HepG2 (cell line): ENCODE measurements around the gene ARHGAP9. TPM values are rescaled to one million over a fixed set of nuclear protein-coding genes. Genes with fewer than 3 reads are reported as not detected.

Source experiments
- ATAC-seq: fragments of 200-7000 bp; cut with Tn5 transposase; 3 replicates; pipeline ENCODE4 v1.9.1; 2020; ENCODE audit warnings: mild to moderate bottlenecking, moderate library complexity
- BruUV-seq: library from RNA; stranded (reverse); fragments of 400-500 nt; replicated peaks from 2 replicates; lab custom pipeline; 2021; lab: Mats Ljungman, UMichigan
- CTCF ChIA-PET: fragments of 300-600 bp; formaldehyde crosslinking; extraction: SDS; loops from one replicate; lab custom pipeline; 2021; ENCODE audit warnings: low total read pairs, inconsistent platforms, low intra/inter-chr PET ratio; lab: Yijun Ruan, JAX
- POLR2A ChIA-PET: fragments of 350-600 bp; sonication (Branson Sonifier 250); formaldehyde crosslinking; loops from one replicate; lab custom pipeline; 2020; ENCODE audit warnings: antibody characterized with exemption, inconsistent platforms; lab: Yijun Ruan, JAX
- DNase-seq: peaks from one replicate; pipeline ENCODE4 v3.0.0-alpha.2; 2015; ENCODE audit warnings: low spot score
- FAIRE-seq: peaks from 3 replicates; lab custom pipeline; 2011; peaks lifted over from hg19 to GRCh38; lab: Jason Lieb, UNC
- H2AFZ ChIP-seq: one replicate; pipeline ENCODE4 v1.6.1; 2011; ENCODE audit warnings: low read length, inconsistent platforms
- H3K27ac ChIP-seq: fragments of 300-600 bp; 3 replicates; pipeline ENCODE4 v1.8.0; 2011; ENCODE audit warnings: mixed run types, mild to moderate bottlenecking, mixed read lengths, low read length, inconsistent platforms; ENCODE audit not compliant: insufficient read depth; ENCODE audit errors: extremely low read length
- H3K27me3 ChIP-seq, 2 experiments: fragments of 200-600 bp in 1 of 2; 2 replicates in 1 of 2; 3 replicates in 1 of 2; pipeline versions ENCODE4 v1.6.0 to v1.8.0; 2011; ENCODE audit warnings: low read length in 2 of 2, mild to moderate bottlenecking in 2 of 2, moderate library complexity in 2 of 2, inconsistent platforms in 1 of 2; ENCODE audit not compliant: insufficient read depth in 2 of 2, control insufficient read depth in 1 of 2
- H3K36me3 ChIP-seq, 2 experiments: fragments of 200-600 bp in 1 of 2; replicated peaks in 1 of 2; 2 replicates in 1 of 2; 3 replicates in 1 of 2; pipeline versions ENCODE4 v1.5.1 to v1.8.0; 2011; ENCODE audit warnings: low read length in 2 of 2, inconsistent platforms in 1 of 2; ENCODE audit not compliant: insufficient read depth in 2 of 2, control insufficient read depth in 1 of 2
- H3K4me1 ChIP-seq: 2 replicates; pipeline ENCODE4 v1.5.1; 2012; ENCODE audit warnings: low read length, inconsistent platforms; ENCODE audit not compliant: insufficient read depth
- H3K4me2 ChIP-seq: 2 replicates; pipeline ENCODE4 v1.6.0; 2011; ENCODE audit warnings: low read depth, low read length, inconsistent platforms
- H3K4me3 ChIP-seq, 3 experiments: fragments of 200-600 bp in 1 of 3; sonication (generic), shearing (Covaris generic) in 1 of 3; replicated peaks in 1 of 3; 2 replicates each; pipeline ENCODE4 v1.5.1; 2011 to 2016; ENCODE audit warnings: low read length in 3 of 3, inconsistent platforms in 2 of 3, low read depth in 2 of 3, mild to moderate bottlenecking in 2 of 3, control low read depth in 1 of 3, mixed read lengths in 1 of 3; ENCODE audit not compliant: insufficient read depth in 1 of 3
- H3K79me2 ChIP-seq: one replicate; pipeline ENCODE4 v1.6.1; 2011; ENCODE audit warnings: low read length, inconsistent platforms; ENCODE audit not compliant: insufficient read depth
- H3K9ac ChIP-seq: 2 replicates; pipeline ENCODE4 v1.6.0; 2011; ENCODE audit warnings: mild to moderate bottlenecking, low read depth, low read length, inconsistent platforms; ENCODE audit not compliant: insufficient read depth
- H3K9me3 ChIP-seq: 2 replicates; pipeline ENCODE4 v1.5.1; 2012; ENCODE audit warnings: mild to moderate bottlenecking, low read length
- H4K20me1 ChIP-seq: 2 replicates; pipeline ENCODE4 v1.6.0; 2011; ENCODE audit warnings: inconsistent platforms, mild to moderate bottlenecking, low read length, moderate library complexity; ENCODE audit not compliant: insufficient read depth
- PCBP2 ChIP-seq: fragments of 200-400 bp; formaldehyde crosslinking; optimal IDR thresholded peaks from 2 replicates; pipeline ENCODE3; 2018; ENCODE audit warnings: low read length, low read depth; ENCODE audit not compliant: poor library complexity, severe bottlenecking
- SRY ChIP-seq: sonication (generic); formaldehyde crosslinking; IDR thresholded peaks from 2 replicates; pipeline ENCODE4 v1.8.0; 2022; ENCODE audit warnings: mild to moderate bottlenecking, missing genetic modification reagents
- TRIM24 ChIP-seq: sonication (generic); formaldehyde crosslinking; IDR thresholded peaks from 2 replicates; pipeline ENCODE4 v1.8.0; 2022; ENCODE audit warnings: mild to moderate bottlenecking, missing genetic modification reagents
- ZNF850 ChIP-seq: sonication (generic); formaldehyde crosslinking; conservative IDR thresholded peaks from 2 replicates; pipeline ENCODE4 v1.9.0; 2021; ENCODE audit warnings: mild to moderate bottlenecking, missing genetic modification reagents
- WGBS: methylation state at CpG from one replicate; pipeline ENCODE4 v1.1.6; 2017; ENCODE audit warnings: low lambda C conversion rate; 5-methylcytosine and 5-hydroxymethylcytosine counted together
- in situ Hi-C: cut with HindIII; loops from 2 replicates; pipeline ENCODE4 v1.10.0; 2017; ENCODE audit warnings: low pct_unique_long_range_greater_than_20kb; ENCODE audit not compliant: extremely low pct_ligation_motif_present
- intact Hi-C: fragments of 100-400 bp; cut with micrococcal nuclease; formaldehyde crosslinking; loops from one replicate; pipeline ENCODE4 v1.10.0; 2022; ENCODE audit not compliant: unreplicated experiment
- polyA plus RNA-seq, 8 experiments: library from polyadenylated mRNA; depleted of rRNA in 3 of 8; stranded (reverse) in 7 of 8; unstranded in 1 of 8; fragments of >200 nt; fragmentation: Illumina TruSeq in 4 of 8; extraction: Trizol in 4 of 8; gene quantifications; 2 replicates each; pipeline versions ENCODE4 v1.2.1 to v1.2.3, GENCODE V29; 2011 to 2016; ENCODE audit warnings: low read depth in 4 of 8, missing spikeins in 1 of 8, mixed read lengths in 1 of 8; ENCODE audit not compliant: insufficient read depth in 1 of 8
- total RNA-seq, 5 experiments: library from RNA; depleted of rRNA; stranded (reverse); fragments of >200 nt; fragmentation: Illumina TruSeq; extraction: Trizol; gene quantifications; 2 replicates each; pipeline ENCODE4 v1.2.3, GENCODE V29; 2016; ENCODE audit warnings: low read depth in 1 of 5
- TF ChIP-seq, protein P1 (sequence below): sonication (generic); formaldehyde crosslinking; IDR thresholded peaks from 2 replicates; pipeline ENCODE4 v1.4.0; 2020; ENCODE audit warnings: mild to moderate bottlenecking, missing genetic modification reagents
- TF ChIP-seq, protein P2 (sequence below): sonication (generic); formaldehyde crosslinking; IDR thresholded peaks from 2 replicates; pipeline ENCODE4 v1.5.0; 2020; ENCODE audit warnings: mild to moderate bottlenecking, missing genetic modification reagents, borderline replicate concordance
- TF ChIP-seq, protein P3 (sequence below): sonication (generic); formaldehyde crosslinking; IDR thresholded peaks from 2 replicates; pipeline ENCODE4 v1.8.0; 2022; ENCODE audit warnings: mild to moderate bottlenecking, missing genetic modification reagents

The ARHGAP9 gene
- total and polyA plus RNA-seq, 2 of the 13 experiments (the other 11 are each of a cell fraction or from before 2014, with no cell fraction given), result 0.18 to 1.2 TPM

DNA sequence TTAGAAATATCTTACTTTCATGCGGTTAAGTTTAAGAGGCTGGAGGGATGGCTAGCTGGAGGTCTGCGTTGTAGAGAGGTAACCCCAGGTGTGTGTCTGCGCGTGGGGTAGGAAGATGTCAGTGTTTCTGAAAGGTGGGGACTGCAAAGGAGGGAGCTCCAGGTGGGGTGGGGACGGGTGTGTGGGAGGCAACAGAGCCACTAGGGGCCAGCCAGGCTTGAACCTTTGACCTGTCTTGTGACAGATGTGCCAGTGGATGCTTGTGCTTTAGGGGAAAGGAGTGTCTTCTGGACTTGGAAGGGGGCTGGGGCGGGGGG lies 19.2 kb downstream of the ARHGAP9 start:
- Histone ChIP-seq H2AFZ (no peak overlapping the region), H3K4me2 (peak overlapping the region; percentile 99), H3K79me2 (peaks cover 13% of the 10 kb centered on the region), H3K9ac (no peak overlapping the region), H4K20me1 (no peaks in the 10 kb centered on the region), H3K27me3 (peaks cover 0 to 21% of the 10 kb centered on the region in 2 experiments; a peak in 2 of 5 replicates), H3K27ac (no peak overlapping the region)
- no TSS peak for BruUV-seq
- no peak for FAIRE-seq
- in situ Hi-C loops, result no loop called here
- intact Hi-C loops, result no loop called here
- POLR2A ChIA-PET, result interaction anchor here (0.6 to 1.0 kb wide), 2 partner anchors 22 to 60 kb away, joined by 3 to 5 read pairs; no protein-coding TSS in a partner anchor
- WGBS, result 2% methylated on average over 5 of the region's 6 CpGs
- TF ChIP-seq, protein P1, sequence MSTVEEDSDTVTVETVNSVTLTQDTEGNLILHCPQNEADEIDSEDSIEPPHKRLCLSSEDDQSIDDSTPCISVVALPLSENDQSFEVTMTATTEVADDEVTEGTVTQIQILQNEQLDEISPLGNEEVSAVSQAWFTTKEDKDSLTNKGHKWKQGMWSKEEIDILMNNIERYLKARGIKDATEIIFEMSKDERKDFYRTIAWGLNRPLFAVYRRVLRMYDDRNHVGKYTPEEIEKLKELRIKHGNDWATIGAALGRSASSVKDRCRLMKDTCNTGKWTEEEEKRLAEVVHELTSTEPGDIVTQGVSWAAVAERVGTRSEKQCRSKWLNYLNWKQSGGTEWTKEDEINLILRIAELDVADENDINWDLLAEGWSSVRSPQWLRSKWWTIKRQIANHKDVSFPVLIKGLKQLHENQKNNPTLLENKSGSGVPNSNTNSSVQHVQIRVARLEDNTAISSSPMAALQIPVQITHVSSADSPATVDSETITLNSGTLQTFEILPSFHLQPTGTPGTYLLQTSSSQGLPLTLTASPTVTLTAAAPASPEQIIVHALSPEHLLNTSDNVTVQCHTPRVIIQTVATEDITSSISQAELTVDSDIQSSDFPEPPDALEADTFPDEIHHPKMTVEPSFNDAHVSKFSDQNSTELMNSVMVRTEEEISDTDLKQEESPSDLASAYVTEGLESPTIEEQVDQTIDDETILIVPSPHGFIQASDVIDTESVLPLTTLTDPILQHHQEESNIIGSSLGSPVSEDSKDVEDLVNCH, result no peak
- TF ChIP-seq, protein P2, sequence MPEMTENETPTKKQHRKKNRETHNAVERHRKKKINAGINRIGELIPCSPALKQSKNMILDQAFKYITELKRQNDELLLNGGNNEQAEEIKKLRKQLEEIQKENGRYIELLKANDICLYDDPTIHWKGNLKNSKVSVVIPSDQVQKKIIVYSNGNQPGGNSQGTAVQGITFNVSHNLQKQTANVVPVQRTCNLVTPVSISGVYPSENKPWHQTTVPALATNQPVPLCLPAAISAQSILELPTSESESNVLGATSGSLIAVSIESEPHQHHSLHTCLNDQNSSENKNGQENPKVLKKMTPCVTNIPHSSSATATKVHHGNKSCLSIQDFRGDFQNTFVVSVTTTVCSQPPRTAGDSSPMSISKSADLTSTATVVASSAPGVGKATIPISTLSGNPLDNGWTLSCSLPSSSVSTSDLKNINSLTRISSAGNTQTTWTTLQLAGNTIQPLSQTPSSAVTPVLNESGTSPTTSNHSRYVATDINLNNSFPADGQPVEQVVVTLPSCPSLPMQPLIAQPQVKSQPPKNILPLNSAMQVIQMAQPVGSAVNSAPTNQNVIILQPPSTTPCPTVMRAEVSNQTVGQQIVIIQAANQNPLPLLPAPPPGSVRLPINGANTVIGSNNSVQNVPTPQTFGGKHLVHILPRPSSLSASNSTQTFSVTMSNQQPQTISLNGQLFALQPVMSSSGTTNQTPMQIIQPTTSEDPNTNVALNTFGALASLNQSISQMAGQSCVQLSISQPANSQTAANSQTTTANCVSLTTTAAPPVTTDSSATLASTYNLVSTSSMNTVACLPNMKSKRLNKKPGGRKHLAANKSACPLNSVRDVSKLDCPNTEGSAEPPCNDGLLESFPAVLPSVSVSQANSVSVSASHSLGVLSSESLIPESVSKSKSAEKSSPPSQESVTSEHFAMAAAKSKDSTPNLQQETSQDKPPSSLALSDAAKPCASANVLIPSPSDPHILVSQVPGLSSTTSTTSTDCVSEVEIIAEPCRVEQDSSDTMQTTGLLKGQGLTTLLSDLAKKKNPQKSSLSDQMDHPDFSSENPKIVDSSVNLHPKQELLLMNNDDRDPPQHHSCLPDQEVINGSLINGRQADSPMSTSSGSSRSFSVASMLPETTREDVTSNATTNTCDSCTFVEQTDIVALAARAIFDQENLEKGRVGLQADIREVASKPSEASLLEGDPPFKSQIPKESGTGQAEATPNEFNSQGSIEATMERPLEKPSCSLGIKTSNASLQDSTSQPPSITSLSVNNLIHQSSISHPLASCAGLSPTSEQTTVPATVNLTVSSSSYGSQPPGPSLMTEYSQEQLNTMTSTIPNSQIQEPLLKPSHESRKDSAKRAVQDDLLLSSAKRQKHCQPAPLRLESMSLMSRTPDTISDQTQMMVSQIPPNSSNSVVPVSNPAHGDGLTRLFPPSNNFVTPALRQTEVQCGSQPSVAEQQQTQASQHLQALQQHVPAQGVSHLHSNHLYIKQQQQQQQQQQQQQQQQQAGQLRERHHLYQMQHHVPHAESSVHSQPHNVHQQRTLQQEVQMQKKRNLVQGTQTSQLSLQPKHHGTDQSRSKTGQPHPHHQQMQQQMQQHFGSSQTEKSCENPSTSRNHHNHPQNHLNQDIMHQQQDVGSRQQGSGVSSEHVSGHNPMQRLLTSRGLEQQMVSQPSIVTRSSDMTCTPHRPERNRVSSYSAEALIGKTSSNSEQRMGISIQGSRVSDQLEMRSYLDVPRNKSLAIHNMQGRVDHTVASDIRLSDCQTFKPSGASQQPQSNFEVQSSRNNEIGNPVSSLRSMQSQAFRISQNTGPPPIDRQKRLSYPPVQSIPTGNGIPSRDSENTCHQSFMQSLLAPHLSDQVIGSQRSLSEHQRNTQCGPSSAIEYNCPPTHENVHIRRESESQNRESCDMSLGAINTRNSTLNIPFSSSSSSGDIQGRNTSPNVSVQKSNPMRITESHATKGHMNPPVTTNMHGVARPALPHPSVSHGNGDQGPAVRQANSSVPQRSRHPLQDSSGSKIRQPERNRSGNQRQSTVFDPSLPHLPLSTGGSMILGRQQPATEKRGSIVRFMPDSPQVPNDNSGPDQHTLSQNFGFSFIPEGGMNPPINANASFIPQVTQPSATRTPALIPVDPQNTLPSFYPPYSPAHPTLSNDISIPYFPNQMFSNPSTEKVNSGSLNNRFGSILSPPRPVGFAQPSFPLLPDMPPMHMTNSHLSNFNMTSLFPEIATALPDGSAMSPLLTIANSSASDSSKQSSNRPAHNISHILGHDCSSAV, result no peak
- no peak for TF ChIP-seq TRIM24 (CRISPR knock-in tag)
- TF ChIP-seq PCBP2, result no peak
- no peak for TF ChIP-seq SRY (CRISPR knock-in tag)
- TF ChIP-seq, protein P3, sequence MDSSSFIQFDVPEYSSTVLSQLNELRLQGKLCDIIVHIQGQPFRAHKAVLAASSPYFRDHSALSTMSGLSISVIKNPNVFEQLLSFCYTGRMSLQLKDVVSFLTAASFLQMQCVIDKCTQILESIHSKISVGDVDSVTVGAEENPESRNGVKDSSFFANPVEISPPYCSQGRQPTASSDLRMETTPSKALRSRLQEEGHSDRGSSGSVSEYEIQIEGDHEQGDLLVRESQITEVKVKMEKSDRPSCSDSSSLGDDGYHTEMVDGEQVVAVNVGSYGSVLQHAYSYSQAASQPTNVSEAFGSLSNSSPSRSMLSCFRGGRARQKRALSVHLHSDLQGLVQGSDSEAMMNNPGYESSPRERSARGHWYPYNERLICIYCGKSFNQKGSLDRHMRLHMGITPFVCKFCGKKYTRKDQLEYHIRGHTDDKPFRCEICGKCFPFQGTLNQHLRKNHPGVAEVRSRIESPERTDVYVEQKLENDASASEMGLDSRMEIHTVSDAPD (CRISPR knock-in tag), result no peak
- no peak for TF ChIP-seq ZNF850
- TF ChIP-seq, all 625 proteins: peak for 0
- Histone ChIP-seq H3K4me1 (peaks cover 65% of the 10 kb centered on the region), H3K4me3 (peak overlapping the region; percentile 17 to 94 (median 41); a peak in 3 of 6 replicates), H3K9me3 (no peaks in the 10 kb centered on the region), H3K36me3 (no peaks in the 10 kb centered on the region)
- CTCF ChIA-PET, result interaction anchor here (0.5 kb wide), 1 partner anchor 179 kb away, joined by 3 read pairs; no protein-coding TSS in a partner anchor
- no peak for DNase-seq
- no peak for ATAC-seq
